Measurements from ENCODE around the gene CHST11.

GRCh38 chr12:104657726-104658484 is 201.2 kb downstream of the CHST11 start:
- no peak for TF ChIP-seq EZH2phosphoT487 (conservative IDR thresholded peaks at IDR 0.05; ENCODE audit: low read length)
- no peak for TF ChIP-seq CTCF (IDR thresholded peaks at IDR 0.05; ENCODE audit: insufficient read depth, low read length, poor library complexity, severe bottlenecking)
